NCI-H2081 treated with DMSO at 0.1 percent for 48 hours (cell line): ENCODE data around the gene CPN1.

Source experiments
- DNase-seq: peaks from one replicate; lab custom pipeline; 2025; lab: John Stamatoyannopoulos, UW

Gene CPN1

GRCh38 chr10:99996671-99997648, 84.7 kb downstream of the CPN1 start:
- DNase-seq = no peak

GRCh38 chr10:99995713-99996112, 86.0 kb downstream of the CPN1 start:
- no peak for DNase-seq

GRCh38 chr10:99995269-99995668, 86.4 kb downstream of the CPN1 start:
- DNase-seq = no peak

- no peak for DNase-seq
Measured at GRCh38 chr10:99994801-99995200, 86.9 kb downstream of the CPN1 start.

GRCh38 chr10:99993701-99994689, 87.7 kb downstream of the CPN1 start:
- no peak for DNase-seq
